K562 (cell line): ENCODE results near the gene TESK2. TPM values are rescaled to one million over a fixed set of nuclear protein-coding genes. Genes with fewer than 3 reads are reported as not detected.

Experiments
- ADNP ChIP-seq: fragments of 200-800 bp; sonication (Bioruptor generic); IDR thresholded peaks from 2 replicates; pipeline ENCODE4 v1.6.1; 2016; ENCODE audit warnings: missing genetic modification characterization, missing compliant biosample characterization
- ELF1 ChIP-seq: fragments of 200-800 bp; sonication (Bioruptor generic); IDR thresholded peaks from 2 replicates; pipeline ENCODE4 v1.6.1; 2016; ENCODE audit warnings: missing genetic modification characterization, missing compliant biosample characterization
- IFI16 ChIP-seq: fragments of 250-450 bp; sonication (Bioruptor Pico); IDR thresholded peaks from 2 replicates; pipeline ENCODE4 v2.1.2; 2022; ENCODE audit warnings: mild to moderate bottlenecking, inconsistent platforms
- JUND ChIP-seq, 2 experiments: IDR thresholded peaks; 2 replicates in 1 of 2; 3 replicates in 1 of 2; pipeline ENCODE4 v1.6.1; 2011; ENCODE audit warnings: borderline replicate concordance in 2 of 2, low read depth in 2 of 2, low read length in 2 of 2, improper control_type of control experiment in 1 of 2, missing biosample characterization in 1 of 2, missing genetic modification characterization in 1 of 2, missing genetic modification reagents in 1 of 2
- MEF2D ChIP-seq: conservative IDR thresholded peaks from 2 replicates; pipeline ENCODE4 v1.6.1; 2016; ENCODE audit warnings: low read depth, missing genetic modification characterization, missing compliant biosample characterization
- NFIX ChIP-seq: fragments of 250-450 bp; sonication (Bioruptor Pico); IDR thresholded peaks from 2 replicates; pipeline ENCODE4 v1.4.0; 2020; ENCODE audit warnings: low read depth, mild to moderate bottlenecking, moderate library complexity
- POLR2G ChIP-seq: fragments of 200-400 bp; formaldehyde crosslinking; IDR thresholded peaks from 2 replicates; pipeline ENCODE4 v1.6.1; 2017; ENCODE audit warnings: low read depth, mild to moderate bottlenecking, antibody characterized with exemption, low read length, moderate library complexity
- SRSF9 ChIP-seq: fragments of 200-400 bp; formaldehyde crosslinking; IDR thresholded peaks from 2 replicates; pipeline ENCODE4 v1.6.1; 2017; ENCODE audit warnings: low read depth, low read length, borderline replicate concordance
- TBP ChIP-seq: optimal IDR thresholded peaks from 2 replicates; pipeline ENCODE3; 2011; ENCODE audit warnings: low read depth, low read length, improper control_type of control experiment
- ZNF232 ChIP-seq: sonication (generic); formaldehyde crosslinking; IDR thresholded peaks from 2 replicates; pipeline ENCODE4 v1.8.0; 2022; ENCODE audit warnings: mild to moderate bottlenecking, missing genetic modification reagents
- ZNF282 ChIP-seq: sonication (generic); formaldehyde crosslinking; IDR thresholded peaks from 2 replicates; pipeline ENCODE4 v1.8.1; 2023; ENCODE audit warnings: missing genetic modification reagents
- polyA plus RNA-seq, 8 experiments: library from polyadenylated mRNA; depleted of rRNA in 4 of 8; stranded (reverse) in 5 of 8; unstranded in 3 of 8; fragments of >200 nt; fragmentation: Nextera tagmentation in 2 of 8; fragmentation: Illumina TruSeq in 1 of 8; extraction: Ambion mirVana in 2 of 8; extraction: Trizol in 1 of 8; gene quantifications; 2 replicates each; pipeline versions ENCODE4 v1.2.1 to v1.2.3, GENCODE V29; 2011 to 2014; ENCODE audit warnings: inconsistent platforms in 1 of 8, missing spikeins in 1 of 8
- total RNA-seq, 7 experiments: library from RNA; depleted of rRNA in 6 of 7; stranded (reverse); fragments of >200 nt in 6 of 7; fragmentation: Illumina TruSeq in 2 of 7; extraction: Trizol in 2 of 7; gene quantifications; 2 replicates each; pipeline versions ENCODE4 v1.2.1 to v1.2.3, GENCODE V29; 2011 to 2021; ENCODE audit warnings: low replicate concordance in 1 of 7
- TF ChIP-seq, protein P1 (sequence below), 2 experiments: fragments of 450-650 bp; IDR thresholded peaks; 2 replicates each; pipeline ENCODE4 v1.6.1; 2016
- TF ChIP-seq, protein P2 (sequence below): fragments of 450-650 bp; IDR thresholded peaks from 2 replicates; pipeline ENCODE4 v1.6.1; 2017; ENCODE audit warnings: antibody characterized with exemption
- TF ChIP-seq, protein P3 (sequence below), 2 experiments: fragments of 450-650 bp in 1 of 2; IDR thresholded peaks; 2 replicates each; pipeline ENCODE4 v1.6.1; 2011 to 2017; ENCODE audit warnings: low read depth in 2 of 2, antibody characterized with exemption in 1 of 2, borderline replicate concordance in 1 of 2, low read length in 1 of 2, mild to moderate bottlenecking in 1 of 2, mixed read lengths in 1 of 2; ENCODE audit not compliant: control insufficient read depth in 1 of 2
- TF ChIP-seq, protein P4 (sequence below): fragments of 450-650 bp; formaldehyde crosslinking; IDR thresholded peaks from 2 replicates; pipeline ENCODE4 v1.4.0; 2020; ENCODE audit warnings: mild to moderate bottlenecking, mixed read lengths

Gene TESK2
- total and polyA plus RNA-seq, 9 of the 15 experiments (the other 6 are each of a cell fraction or from before 2014, with no cell fraction given) = 1.6 to 5.3 (median 3.7) TPM

DNA sequence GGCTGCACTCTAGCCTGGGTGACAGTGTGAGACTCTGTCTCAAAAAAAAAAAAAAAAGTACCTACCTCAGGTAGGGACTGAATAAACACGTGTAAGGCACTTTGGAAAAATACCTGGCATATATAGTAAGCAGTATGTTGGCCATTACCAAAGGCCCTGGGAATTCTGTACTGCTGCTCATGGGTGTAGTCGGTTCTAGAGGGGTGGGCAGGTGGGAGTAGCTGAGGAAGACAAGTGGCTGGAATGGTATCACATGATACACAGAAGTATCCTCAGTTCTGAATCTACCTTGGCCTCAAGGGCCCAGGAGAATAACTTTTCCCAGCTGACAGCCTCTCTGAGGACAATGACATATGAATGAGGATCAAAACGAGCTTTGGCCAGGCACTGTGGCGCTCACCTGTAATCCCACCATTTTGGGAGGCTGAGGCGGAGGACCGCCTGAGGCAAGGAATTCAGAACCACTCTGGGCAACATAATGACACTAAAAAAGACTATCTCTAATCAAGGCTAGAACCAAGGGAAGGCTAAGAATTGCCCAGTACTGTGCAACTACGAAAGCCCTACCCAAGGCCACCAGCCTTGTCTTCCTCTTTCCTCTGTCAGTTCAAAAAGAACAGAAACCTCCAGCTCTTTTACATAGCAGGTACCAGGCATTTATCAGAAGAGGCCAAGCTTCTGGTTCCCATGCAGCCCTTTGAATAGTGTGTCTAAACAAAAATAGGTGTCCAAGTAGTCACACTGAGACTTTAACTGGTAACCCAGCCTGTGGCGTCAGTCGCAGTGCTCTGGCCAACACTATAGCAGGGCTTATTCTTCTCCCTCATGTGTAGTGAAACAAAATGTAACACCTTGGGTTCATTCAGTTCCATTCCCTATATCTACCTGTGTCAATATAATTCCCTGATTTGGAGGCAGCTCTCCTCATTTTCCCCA is 19.3 kb upstream of the TESK2 start (continued):
- TF ChIP-seq ZNF232 = no peak
- TF ChIP-seq, protein P1, sequence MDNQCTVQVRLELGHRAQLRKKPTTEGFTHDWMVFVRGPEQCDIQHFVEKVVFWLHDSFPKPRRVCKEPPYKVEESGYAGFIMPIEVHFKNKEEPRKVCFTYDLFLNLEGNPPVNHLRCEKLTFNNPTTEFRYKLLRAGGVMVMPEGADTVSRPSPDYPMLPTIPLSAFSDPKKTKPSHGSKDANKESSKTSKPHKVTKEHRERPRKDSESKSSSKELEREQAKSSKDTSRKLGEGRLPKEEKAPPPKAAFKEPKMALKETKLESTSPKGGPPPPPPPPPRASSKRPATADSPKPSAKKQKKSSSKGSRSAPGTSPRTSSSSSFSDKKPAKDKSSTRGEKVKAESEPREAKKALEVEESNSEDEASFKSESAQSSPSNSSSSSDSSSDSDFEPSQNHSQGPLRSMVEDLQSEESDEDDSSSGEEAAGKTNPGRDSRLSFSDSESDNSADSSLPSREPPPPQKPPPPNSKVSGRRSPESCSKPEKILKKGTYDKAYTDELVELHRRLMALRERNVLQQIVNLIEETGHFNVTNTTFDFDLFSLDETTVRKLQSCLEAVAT (IDR thresholded peaks at IDR 0.05) = no peak
- TF ChIP-seq ZNF282 (CRISPR knock-in tag) = no peak
- TF ChIP-seq, protein P2, sequence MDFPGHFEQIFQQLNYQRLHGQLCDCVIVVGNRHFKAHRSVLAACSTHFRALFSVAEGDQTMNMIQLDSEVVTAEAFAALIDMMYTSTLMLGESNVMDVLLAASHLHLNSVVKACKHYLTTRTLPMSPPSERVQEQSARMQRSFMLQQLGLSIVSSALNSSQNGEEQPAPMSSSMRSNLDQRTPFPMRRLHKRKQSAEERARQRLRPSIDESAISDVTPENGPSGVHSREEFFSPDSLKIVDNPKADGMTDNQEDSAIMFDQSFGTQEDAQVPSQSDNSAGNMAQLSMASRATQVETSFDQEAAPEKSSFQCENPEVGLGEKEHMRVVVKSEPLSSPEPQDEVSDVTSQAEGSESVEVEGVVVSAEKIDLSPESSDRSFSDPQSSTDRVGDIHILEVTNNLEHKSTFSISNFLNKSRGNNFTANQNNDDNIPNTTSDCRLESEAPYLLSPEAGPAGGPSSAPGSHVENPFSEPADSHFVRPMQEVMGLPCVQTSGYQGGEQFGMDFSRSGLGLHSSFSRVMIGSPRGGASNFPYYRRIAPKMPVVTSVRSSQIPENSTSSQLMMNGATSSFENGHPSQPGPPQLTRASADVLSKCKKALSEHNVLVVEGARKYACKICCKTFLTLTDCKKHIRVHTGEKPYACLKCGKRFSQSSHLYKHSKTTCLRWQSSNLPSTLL = no peak
- TF ChIP-seq IFI16 (CRISPR knock-in tag) = no peak
- TF ChIP-seq ADNP (tag) = no peak
- TF ChIP-seq MEF2D (tag) = no peak
- no peak for TF ChIP-seq POLR2G
- no peak for TF ChIP-seq TBP
- TF ChIP-seq SRSF9 = no peak
- TF ChIP-seq JUND (IDR thresholded peaks at IDR 0.05; ENCODE audit: borderline replicate concordance, low read depth, low read length) = no peak
- TF ChIP-seq JUND (tag; IDR thresholded peaks at IDR 0.05; ENCODE audit: borderline replicate concordance, low read depth, low read length) = no peak
- TF ChIP-seq NFIX (CRISPR knock-in tag) = no peak
- no peak for TF ChIP-seq ELF1 (tag)
- TF ChIP-seq, protein P3, sequence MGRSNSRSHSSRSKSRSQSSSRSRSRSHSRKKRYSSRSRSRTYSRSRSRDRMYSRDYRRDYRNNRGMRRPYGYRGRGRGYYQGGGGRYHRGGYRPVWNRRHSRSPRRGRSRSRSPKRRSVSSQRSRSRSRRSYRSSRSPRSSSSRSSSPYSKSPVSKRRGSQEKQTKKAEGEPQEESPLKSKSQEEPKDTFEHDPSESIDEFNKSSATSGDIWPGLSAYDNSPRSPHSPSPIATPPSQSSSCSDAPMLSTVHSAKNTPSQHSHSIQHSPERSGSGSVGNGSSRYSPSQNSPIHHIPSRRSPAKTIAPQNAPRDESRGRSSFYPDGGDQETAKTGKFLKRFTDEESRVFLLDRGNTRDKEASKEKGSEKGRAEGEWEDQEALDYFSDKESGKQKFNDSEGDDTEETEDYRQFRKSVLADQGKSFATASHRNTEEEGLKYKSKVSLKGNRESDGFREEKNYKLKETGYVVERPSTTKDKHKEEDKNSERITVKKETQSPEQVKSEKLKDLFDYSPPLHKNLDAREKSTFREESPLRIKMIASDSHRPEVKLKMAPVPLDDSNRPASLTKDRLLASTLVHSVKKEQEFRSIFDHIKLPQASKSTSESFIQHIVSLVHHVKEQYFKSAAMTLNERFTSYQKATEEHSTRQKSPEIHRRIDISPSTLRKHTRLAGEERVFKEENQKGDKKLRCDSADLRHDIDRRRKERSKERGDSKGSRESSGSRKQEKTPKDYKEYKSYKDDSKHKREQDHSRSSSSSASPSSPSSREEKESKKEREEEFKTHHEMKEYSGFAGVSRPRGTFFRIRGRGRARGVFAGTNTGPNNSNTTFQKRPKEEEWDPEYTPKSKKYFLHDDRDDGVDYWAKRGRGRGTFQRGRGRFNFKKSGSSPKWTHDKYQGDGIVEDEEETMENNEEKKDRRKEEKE (IDR thresholded peaks at IDR 0.05; ENCODE audit: borderline replicate concordance in 1 of 2, control insufficient read depth in 1 of 2, low read depth in 2 of 2, low read length in 1 of 2) = no peak
- TF ChIP-seq, protein P4, sequence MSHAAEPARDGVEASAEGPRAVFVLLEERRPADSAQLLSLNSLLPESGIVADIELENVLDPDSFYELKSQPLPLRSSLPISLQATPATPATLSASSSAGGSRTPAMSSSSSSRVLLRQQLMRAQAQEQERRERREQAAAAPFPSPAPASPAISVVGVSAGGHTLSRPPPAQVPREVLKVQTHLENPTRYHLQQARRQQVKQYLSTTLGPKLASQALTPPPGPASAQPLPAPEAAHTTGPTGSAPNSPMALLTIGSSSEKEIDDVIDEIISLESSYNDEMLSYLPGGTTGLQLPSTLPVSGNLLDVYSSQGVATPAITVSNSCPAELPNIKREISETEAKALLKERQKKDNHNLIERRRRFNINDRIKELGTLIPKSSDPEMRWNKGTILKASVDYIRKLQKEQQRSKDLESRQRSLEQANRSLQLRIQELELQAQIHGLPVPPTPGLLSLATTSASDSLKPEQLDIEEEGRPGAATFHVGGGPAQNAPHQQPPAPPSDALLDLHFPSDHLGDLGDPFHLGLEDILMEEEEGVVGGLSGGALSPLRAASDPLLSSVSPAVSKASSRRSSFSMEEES = peak; percentile 10; the same call in 1 of the 2 replicates
- TF ChIP-seq, all 486 proteins: peak for 7
